Memory B cell (primary cell): ENCODE results near the gene RNPEPL1.

Source experiments
- ATAC-seq: fragments of 150-1000 bp; cut with Tn5 transposase; 2 replicates; pipeline ENCODE4 v1.10.0; 2021; ENCODE audit warnings: low read depth, mild to moderate bottlenecking, moderate library complexity
- DNase-seq, 2 donors: peaks; one replicate each; pipeline ENCODE4 v3.0.0; 2022; ENCODE audit warnings: low spot score in 2 of 2
- H3K27ac Mint-ChIP-seq: one replicate; pipeline ENCODE4 v1.8.0; 2022; ENCODE audit warnings: mild to moderate bottlenecking, moderate library complexity, mixed read lengths
- H3K27me3 Mint-ChIP-seq: one replicate; pipeline ENCODE4 v1.8.0; 2022; ENCODE audit warnings: mixed read lengths
- H3K36me3 Mint-ChIP-seq: one replicate; pipeline ENCODE4 v1.8.0; 2022; ENCODE audit warnings: mild to moderate bottlenecking, mixed read lengths
- H3K4me1 Mint-ChIP-seq: one replicate; pipeline ENCODE4 v1.8.0; 2022; ENCODE audit warnings: mixed read lengths
- H3K4me3 Mint-ChIP-seq: one replicate; pipeline ENCODE4 v1.8.0; 2022; ENCODE audit warnings: mild to moderate bottlenecking, moderate library complexity, mixed read lengths
- H3K9me3 Mint-ChIP-seq: one replicate; pipeline ENCODE4 v1.8.0; 2022; ENCODE audit warnings: mixed read lengths

Gene RNPEPL1

DNA sequence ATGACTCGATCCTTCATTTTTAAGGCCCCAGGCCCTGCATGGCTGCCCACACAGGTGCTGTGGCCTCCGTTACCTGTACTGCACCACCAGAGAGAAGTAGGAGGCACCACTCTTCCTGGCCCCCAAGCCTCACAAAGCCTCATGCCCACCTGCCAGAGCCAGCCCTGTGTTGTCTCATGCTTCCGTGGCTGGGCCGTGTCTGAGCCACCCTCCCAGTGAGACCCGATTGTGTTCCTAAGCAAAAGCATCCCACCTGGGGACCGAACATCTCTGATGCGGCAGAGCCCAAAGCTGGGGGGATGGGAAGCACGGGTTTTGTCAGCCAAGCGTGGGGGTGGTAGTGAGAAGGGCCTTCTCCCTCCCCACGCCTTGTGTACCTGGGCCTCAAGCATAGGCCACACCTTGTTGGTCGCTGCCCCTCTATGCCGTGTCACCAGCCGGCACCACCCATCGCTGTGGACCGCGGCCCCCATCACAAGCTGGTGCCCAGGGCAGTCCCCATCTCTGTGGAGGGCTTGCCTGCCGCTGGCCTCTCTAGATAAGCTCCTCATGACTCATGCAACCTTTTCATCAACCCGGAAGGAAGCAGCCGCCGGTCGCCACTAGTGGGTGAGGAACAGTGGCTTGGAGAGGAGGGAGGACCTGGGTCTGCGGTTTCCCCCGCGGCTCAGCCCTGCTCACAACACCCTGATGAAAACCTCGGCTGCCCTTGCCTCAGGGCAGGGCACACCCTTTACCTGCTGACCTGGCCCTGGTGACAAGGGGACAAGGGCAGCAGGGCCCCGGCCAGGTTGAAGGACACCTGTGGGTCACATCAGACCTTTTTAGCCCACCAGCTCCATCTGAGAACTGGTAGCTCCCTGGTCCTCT, 2.7 kb upstream of the RNPEPL1 start:
- Mint-ChIP-seq H3K9me3 (no peaks in the 10 kb centered on the region), H3K4me1 (peaks cover 50% of the 10 kb centered on the region), H3K4me3 (peak overlapping the region; percentile 89), H3K27ac (peak overlapping the region; percentile 92), H3K27me3 (no peaks in the 10 kb centered on the region), H3K36me3 (peaks cover 9% of the 10 kb centered on the region)
- DNase-seq (peak; percentile 62 to 73), ATAC-seq (peak; percentile 31)

DNA sequence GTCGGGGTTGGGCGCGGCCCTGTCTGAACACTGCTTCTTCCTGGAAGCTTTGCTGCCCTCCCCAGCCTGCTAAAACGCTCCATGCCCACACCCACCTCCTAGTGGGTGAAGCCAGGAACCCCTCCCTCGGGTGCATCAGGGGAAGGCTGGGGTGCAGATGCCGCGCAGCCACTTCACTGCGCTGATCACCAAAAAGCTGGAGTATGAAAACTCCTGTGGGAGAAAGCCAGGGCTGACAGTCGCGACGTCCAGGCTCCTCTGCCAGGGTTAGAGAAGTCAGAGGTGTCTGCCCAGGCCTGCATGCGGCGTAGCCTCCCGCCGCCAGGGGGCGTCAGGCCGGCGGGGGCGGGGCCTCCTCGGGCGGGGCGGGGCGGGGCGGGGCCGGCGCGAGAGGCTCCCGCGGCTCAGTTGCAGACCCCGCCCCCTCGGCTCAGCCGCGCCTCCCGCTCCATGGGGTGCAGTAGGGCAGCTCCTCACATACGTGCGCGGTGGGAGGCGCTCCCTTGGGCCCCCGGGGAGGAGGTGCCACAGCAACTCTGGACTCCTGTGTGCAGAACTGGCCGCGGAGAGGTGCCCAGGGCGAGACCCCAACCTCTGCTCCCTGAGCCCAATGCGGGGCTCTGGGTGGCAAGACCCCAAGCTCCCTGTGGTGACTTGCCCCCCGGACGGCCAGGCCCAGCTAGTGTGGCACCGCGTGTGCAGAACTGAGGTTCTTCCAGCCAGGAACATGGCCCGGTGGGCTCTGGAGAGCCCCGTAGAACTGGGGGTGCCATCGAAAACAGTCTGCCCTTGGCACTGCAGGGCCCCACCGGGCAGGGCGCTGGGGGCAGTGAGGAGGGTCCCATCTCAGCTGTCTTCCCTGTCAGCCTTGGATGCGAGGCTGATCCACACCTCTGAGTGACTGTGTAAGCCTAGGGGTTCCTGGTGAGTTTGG, 1.8 kb upstream of the RNPEPL1 start:
- no peaks in the 10 kb centered on the region for H3K9me3 Mint-ChIP-seq
- ATAC-seq: peak; percentile 65
- peaks cover 55% of the 10 kb centered on the region for H3K4me1 Mint-ChIP-seq
- peak overlapping the region; percentile 89 for H3K4me3 Mint-ChIP-seq
- DNase-seq: peak; percentile 87
- H3K27me3 Mint-ChIP-seq: no peaks in the 10 kb centered on the region
- H3K27ac Mint-ChIP-seq: peak overlapping the region; percentile 92
- H3K36me3 Mint-ChIP-seq: peaks cover 11% of the 10 kb centered on the region

DNA sequence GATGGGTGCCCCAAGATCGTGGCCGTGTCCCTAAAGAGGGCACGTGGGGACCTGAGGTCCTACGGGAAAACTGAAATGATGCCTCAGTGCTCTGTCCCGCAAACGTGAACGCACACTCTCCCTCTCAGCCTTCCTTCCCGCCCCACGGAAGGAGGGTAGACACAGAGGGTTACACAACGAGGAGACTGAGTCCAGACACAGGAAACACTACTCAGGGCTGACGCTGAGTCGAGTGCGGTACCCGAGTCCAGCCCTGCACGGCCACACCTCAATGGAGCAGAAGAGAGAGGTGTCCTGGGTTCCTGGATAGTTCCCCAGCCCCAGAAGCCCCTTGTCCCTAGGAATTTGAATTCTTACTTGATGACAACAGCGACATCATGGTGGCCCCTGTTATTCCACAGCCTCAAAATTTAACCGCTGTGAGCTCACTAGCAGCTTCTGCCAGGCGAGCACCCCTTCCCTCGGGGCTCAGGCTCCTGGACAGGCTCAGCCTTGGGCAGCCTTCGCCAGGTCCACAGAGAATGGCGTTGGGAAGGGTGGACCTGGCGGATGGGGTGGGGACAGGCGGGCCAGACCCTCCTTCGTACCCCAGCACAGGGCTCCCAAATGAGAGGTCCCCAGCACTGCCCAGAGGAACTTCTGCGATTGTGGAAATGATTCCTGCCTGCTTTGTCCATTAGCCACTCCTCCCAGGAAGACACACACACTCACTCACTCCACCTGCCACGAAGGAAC, 980 bp upstream of the RNPEPL1 start:
- Mint-ChIP-seq H3K36me3 (peaks cover 11% of the 10 kb centered on the region), H3K4me3 (peak overlapping the region; percentile 89), H3K27me3 (no peaks in the 10 kb centered on the region), H3K4me1 (peaks cover 49% of the 10 kb centered on the region), H3K27ac (peak overlapping the region; percentile 90), H3K9me3 (no peaks in the 10 kb centered on the region)
- peak in 1 of 2 donors; percentile 40 for DNase-seq
- ATAC-seq: no peak

DNA sequence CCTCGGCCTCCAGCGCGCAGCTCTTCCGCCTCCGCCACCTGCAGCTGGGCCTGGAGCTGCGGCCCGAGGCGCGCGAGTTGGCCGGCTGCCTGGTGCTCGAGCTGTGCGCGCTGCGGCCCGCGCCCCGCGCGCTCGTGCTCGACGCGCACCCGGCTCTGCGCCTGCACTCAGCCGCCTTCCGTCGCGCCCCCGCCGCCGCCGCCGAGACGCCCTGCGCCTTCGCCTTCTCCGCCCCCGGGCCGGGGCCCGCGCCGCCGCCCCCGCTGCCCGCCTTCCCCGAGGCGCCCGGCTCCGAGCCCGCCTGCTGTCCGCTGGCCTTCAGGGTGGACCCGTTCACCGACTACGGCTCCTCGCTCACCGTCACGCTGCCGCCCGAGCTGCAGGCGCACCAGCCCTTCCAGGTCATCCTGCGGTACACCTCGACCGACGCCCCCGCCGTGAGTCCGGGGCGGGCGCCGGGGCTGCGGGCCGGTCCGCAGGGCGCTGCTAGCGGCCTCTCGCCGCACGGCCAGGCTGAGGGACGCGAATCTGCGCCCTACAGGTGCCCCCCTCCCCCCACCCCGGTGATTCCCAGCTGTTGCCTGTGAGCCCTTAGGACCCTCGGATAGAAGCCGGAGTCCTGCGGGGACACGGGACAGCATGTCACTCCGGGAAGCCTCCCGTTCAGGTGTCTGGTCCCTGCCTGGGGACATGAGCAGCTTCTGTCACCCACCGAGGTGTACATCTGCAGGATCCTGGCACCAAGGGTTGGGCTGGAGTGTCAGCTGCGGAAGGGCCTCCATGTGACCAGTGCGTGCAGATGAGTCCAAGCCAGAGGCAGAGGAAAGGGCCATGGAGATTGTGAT, 616 bp downstream of the RNPEPL1 start:
- no peaks in the 10 kb centered on the region for H3K9me3 Mint-ChIP-seq
- H3K4me3 Mint-ChIP-seq: peak overlapping the region; percentile 88
- H3K36me3 Mint-ChIP-seq: peaks cover 8% of the 10 kb centered on the region
- ATAC-seq (peak; percentile 41), DNase-seq (peak; percentile 53 to 68)
- H3K4me1 Mint-ChIP-seq: peaks cover 46% of the 10 kb centered on the region
- peak overlapping the region; percentile 72 for H3K27ac Mint-ChIP-seq
- no peaks in the 10 kb centered on the region for H3K27me3 Mint-ChIP-seq

DNA sequence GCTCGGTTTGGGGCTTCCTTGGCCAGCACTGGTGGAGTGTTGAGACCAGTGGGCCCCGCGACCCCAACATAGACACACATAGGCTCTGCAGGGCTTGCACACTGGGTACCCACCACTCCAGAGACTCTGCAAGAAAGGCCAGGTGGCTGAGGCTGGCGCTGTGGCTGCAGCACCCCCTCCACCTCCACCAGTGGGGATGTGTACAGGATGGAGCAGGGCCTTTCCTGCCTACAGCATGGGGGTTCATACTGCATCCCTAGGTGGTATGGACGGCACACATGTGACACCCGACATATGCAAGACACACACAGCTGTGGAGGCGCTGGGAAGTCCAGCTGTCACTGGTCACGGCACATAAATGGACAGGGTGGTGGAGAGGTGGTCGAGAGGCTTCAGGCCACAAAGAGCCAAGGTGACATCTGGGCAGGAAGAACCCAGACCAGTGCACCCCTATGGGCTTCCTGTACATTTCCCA, 1.3 kb downstream of the RNPEPL1 start:
- H3K36me3 Mint-ChIP-seq: peaks cover 7% of the 10 kb centered on the region
- peaks cover 42% of the 10 kb centered on the region for H3K4me1 Mint-ChIP-seq
- DNase-seq: no peak
- no peaks in the 10 kb centered on the region for H3K9me3 Mint-ChIP-seq
- no peak overlapping the region for H3K27ac Mint-ChIP-seq
- no peak for ATAC-seq
- H3K27me3 Mint-ChIP-seq: no peaks in the 10 kb centered on the region
- peak overlapping the region; percentile 88 for H3K4me3 Mint-ChIP-seq

DNA sequence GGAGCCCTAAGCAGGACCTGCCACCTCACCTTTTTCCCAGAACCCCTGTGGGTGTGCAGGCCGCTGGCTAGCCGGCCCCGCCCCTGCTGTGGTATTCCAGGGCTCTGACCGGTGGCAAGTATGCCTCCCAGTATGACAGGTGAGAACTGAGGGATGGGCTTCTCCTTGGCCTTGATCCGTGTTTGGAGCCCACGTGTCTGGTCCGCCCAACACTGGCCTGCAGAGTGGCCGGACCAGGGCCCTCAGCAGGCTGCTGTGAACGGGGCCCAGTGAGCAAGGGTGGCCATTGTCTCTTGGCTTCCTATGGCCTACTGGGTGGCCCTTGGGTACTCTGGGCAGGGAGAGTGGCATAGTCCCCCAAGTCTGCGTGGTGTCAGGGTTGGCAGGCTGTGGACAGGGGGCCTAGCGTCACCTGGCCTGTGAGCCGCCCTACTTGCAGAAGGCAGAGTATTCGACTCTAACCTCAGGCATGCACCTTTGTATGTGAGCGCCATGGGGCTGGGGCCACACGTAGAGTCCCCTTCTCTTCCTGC, 1.8 kb downstream of the RNPEPL1 start:
- no peak for DNase-seq
- Mint-ChIP-seq H3K4me1 (peaks cover 38% of the 10 kb centered on the region), H3K4me3 (peak overlapping the region; percentile 34), H3K9me3 (no peaks in the 10 kb centered on the region), H3K27me3 (no peaks in the 10 kb centered on the region), H3K36me3 (peaks cover 6% of the 10 kb centered on the region), H3K27ac (no peak overlapping the region)
- ATAC-seq: no peak

DNA sequence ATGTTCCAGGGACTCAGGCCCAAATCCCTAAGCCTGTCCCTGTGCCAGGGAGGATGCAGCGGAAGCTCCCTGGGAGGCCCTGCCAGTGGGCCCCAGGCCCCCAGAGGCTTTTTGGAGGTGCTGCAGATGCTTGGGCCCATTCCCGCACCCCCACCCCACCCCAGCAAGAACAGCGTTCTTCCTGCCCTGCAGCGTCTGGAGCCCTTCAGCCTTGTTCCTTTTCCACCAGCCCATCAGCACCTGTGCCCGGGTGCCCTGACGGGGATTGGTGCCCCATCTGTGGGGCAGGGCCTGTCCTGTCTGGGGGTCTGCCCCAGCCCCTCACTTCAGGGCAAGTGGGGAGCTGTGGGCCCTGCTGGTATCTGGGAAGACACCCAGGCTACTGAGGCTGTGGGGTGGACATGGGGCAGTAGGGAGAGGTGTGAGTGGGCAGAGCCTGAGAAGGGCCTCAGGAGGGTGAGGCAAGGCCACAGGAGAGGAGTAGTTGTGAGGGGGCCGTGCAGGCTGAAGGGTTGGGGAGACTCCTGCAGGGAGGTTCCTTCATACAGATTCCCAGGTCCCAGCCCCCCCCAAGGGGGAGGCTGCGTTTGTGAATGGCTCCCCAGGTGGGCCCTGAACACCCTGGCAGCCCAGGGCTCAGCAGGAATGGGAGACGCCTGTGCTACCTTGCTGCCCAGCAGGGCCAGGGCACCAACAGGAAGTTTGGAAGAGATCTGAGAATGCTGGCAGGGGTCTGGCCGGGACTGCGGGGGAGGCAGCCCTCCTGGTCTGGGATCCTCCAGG, 2.4 kb downstream of the RNPEPL1 start:
- H3K9me3 Mint-ChIP-seq: no peaks in the 10 kb centered on the region
- peaks cover 31% of the 10 kb centered on the region for H3K4me1 Mint-ChIP-seq
- H3K36me3 Mint-ChIP-seq: peaks cover 9% of the 10 kb centered on the region
- H3K4me3 Mint-ChIP-seq: no peak overlapping the region
- ATAC-seq: no peak
- H3K27me3 Mint-ChIP-seq: no peaks in the 10 kb centered on the region
- DNase-seq: no peak
- no peak overlapping the region for H3K27ac Mint-ChIP-seq

DNA sequence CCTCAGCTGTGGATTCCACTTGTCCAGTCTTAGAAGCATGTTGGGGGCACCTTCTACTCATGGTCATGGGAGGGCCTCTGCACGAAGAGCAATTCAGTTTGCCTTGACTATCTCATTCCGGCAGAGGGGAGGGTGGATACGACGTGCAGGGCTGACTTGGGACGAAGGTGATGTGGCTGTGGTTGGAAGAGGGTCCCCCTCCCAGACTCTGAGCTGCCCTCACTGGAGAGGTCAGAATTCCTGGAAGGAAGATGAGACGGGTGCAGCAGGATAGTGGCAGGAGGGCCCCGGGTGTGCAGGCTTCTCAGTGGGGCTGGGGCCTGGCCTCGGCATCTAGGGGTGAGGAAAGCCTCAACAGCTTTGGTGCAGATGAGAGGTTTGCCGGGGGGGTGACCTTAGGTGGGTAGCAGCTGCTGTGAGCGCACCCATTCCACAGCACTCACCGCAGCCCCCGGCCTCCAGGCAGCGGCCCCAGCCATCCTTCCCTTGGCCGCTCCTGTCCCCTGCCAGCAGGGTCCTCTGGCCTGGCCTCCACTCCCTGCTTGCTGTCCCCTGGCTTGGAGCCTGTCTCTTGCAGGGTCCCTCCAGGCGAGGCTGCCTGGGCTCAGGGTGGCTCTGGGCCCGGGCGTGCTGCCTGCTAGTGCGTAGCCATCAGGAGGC, 3.2 kb downstream of the RNPEPL1 start:
- Mint-ChIP-seq H3K4me3 (peak overlapping the region; percentile 22), H3K27ac (no peak overlapping the region), H3K9me3 (no peaks in the 10 kb centered on the region), H3K36me3 (peaks cover 11% of the 10 kb centered on the region), H3K4me1 (peaks cover 29% of the 10 kb centered on the region), H3K27me3 (no peaks in the 10 kb centered on the region)
- ATAC-seq (no peak), DNase-seq (no peak)

DNA sequence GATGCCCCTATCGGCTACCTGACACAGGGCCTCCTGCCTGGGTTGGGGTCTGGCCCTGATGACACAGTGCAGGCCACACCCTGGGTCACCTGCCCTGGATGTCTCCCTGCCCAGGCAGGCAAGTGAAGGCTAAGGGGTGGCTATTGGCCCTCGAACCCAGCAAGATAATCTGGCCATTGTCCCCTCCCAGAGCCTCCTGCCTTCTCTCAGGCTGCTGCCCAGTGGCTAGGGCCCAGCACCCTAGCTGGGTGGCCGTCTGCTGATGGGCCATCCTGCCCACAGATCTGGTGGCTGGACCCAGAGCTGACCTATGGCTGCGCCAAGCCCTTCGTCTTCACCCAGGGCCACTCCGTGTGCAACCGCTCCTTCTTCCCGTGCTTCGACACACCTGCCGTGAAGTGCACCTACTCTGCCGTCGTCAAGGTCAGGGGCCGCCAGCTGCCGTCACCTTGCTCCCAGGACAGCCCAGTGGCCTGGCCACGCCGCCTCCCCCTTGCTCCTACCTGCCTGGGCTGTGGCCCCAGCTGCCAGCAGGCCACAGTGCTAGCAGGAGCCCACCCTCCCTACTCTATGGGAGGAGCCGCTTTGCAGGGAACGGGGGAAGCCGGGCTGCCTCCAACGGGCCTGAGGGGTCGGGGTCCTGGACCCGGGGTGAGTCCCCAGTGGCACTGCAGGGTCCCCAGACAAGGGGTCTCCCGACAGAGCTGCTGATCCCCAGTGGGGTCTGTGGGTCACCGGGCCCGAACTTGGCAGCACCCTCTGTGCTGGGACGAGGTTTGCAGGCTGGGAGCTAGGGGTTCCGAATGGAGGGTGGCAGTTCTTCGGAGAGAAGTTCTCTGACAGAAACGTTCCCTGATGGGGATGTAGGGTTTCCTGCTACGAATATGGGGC, 4.1 kb downstream of the RNPEPL1 start:
- H3K4me1 Mint-ChIP-seq: peaks cover 24% of the 10 kb centered on the region
- no peak overlapping the region for H3K27ac Mint-ChIP-seq
- DNase-seq (no peak), ATAC-seq (no peak)
- H3K27me3 Mint-ChIP-seq: no peaks in the 10 kb centered on the region
- H3K36me3 Mint-ChIP-seq: peaks cover 13% of the 10 kb centered on the region
- H3K9me3 Mint-ChIP-seq: no peaks in the 10 kb centered on the region
- H3K4me3 Mint-ChIP-seq: no peak overlapping the region

DNA sequence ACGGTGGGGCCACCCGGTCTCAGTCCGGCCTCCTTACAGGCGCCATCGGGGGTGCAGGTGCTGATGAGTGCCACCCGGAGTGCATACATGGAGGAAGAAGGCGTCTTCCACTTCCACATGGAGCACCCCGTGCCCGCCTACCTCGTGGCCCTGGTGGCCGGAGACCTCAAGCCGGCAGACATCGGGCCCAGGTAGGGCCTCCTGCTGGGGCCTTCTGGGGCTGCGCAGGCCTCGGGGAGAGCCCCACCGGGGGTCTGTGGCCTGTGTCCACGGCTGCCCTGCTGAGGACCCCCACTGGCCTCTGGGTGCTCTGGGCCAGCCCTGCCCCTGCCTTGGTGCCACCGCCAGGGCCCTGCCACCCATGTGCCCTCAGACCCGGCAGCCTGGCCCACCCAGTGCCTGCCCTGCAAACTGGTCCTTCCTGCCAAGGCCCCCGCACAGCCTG, 4.8 kb downstream of the RNPEPL1 start:
- Mint-ChIP-seq H3K9me3 (no peaks in the 10 kb centered on the region), H3K4me3 (no peak overlapping the region), H3K27ac (no peak overlapping the region), H3K36me3 (peaks cover 15% of the 10 kb centered on the region), H3K27me3 (no peaks in the 10 kb centered on the region), H3K4me1 (peaks cover 19% of the 10 kb centered on the region)
- no peak for DNase-seq
- no peak for ATAC-seq
